HG03354 (cell line): Measurements from ENCODE around the gene CADM1.

Experiments
- ATAC-seq: cut with Tn5 transposase; IDR thresholded peaks from one replicate; pipeline ENCODE4 v1.9.1; 2021; ENCODE audit warnings: mild to moderate bottlenecking; ENCODE audit not compliant: unreplicated experiment, poor library complexity, severe bottlenecking

The CADM1 gene

GRCh38 chr11:115368616-115369015 lies 135.6 kb downstream of the CADM1 start:
- no peak for ATAC-seq

- no peak for ATAC-seq
These were observed 137.4 kb downstream of the CADM1 start for GRCh38 chr11:115366826-115367225.

- no peak for ATAC-seq
These were observed 138.3 kb downstream of the CADM1 start for GRCh38 chr11:115365907-115366306.

- no peak for ATAC-seq
These were observed 139.3 kb downstream of the CADM1 start for GRCh38 chr11:115364896-115365295.

- ATAC-seq, result no peak
These were observed 140.3 kb downstream of the CADM1 start for GRCh38 chr11:115363921-115364320.

- ATAC-seq, result no peak
These were observed 140.8 kb downstream of the CADM1 start for GRCh38 chr11:115363426-115363825.

- no peak for ATAC-seq
These were observed 141.2 kb downstream of the CADM1 start for GRCh38 chr11:115362997-115363396.

- ATAC-seq, result no peak
These were observed 143.2 kb downstream of the CADM1 start for GRCh38 chr11:115361025-115361424.

GRCh38 chr11:115360186-115360824 lies 143.9 kb downstream of the CADM1 start:
- ATAC-seq, result no peak

- no peak for ATAC-seq
These were observed 147.1 kb downstream of the CADM1 start for GRCh38 chr11:115357066-115357465.

GRCh38 chr11:115352805-115353485 lies 151.3 kb downstream of the CADM1 start:
- ATAC-seq, result no peak

GRCh38 chr11:115349335-115350017 lies 154.7 kb downstream of the CADM1 start:
- no peak for ATAC-seq

- no peak for ATAC-seq
These were observed 155.8 kb downstream of the CADM1 start for GRCh38 chr11:115348416-115348815.

GRCh38 chr11:115347106-115347505 lies 157.1 kb downstream of the CADM1 start:
- ATAC-seq, result no peak

- ATAC-seq, result no peak
These were observed 158.4 kb downstream of the CADM1 start for GRCh38 chr11:115345840-115346239.

GRCh38 chr11:115345361-115345760 lies 158.9 kb downstream of the CADM1 start:
- no peak for ATAC-seq

- no peak for ATAC-seq
These were observed 159.4 kb downstream of the CADM1 start for GRCh38 chr11:115344846-115345245.

- no peak for ATAC-seq
These were observed 162.1 kb downstream of the CADM1 start for GRCh38 chr11:115342142-115342541.

GRCh38 chr11:115340874-115341273 lies 163.3 kb downstream of the CADM1 start:
- no peak for ATAC-seq

- ATAC-seq, result no peak
These were observed 165.7 kb downstream of the CADM1 start for GRCh38 chr11:115338476-115338875.
